HG03432 (cell line): Measurements from ENCODE around the gene PANK1.
"Not testable (repeated sequence)": the region's sequence is repeated elsewhere in the genome, so short reads cannot be mapped to it uniquely, and the experiment has no call there.

ENCODE experiments used
- ATAC-seq: cut with Tn5 transposase; IDR thresholded peaks from one replicate; pipeline ENCODE4 v1.9.1; 2021; ENCODE audit warnings: mild to moderate bottlenecking, moderate library complexity; ENCODE audit not compliant: unreplicated experiment

Gene PANK1

DNA sequence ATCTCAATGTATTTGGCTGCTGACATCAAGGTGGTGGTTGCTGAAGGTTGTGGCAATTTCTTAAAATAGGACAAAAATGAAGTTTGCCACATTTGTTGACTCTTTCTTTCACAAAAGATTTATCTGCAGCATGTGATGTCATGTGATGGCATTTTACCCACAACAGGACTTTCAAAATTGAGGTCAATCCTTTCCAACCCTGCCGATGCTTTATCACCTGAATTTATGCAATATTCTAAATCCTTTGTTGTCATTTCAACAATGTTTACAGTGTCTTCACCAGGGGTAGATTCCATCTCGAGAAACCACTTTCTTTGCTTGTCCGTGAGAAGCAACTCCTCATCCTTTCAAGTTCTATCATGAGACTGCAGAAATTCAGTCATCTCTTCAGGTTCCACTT lies 69.0 kb downstream of the PANK1 start:
- no peak for ATAC-seq

DNA sequence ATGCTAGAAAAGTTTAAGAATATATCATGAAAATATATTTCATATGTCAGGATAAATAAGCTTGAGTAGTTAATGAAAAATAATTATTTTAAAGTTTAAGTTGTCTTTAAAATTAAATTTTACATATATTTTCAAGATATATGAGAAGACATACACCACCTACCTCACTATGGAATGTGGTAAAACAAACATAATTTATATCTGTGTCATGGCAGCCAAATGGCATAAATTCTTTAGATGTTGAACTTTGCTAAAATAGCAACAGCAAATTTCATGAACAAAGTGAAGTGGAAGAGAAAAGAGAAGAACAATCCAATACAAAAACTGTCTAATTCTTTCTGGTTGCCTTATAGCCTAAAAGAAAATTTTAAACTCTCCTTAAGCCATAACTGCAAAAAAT lies 70.0 kb downstream of the PANK1 start:
- no peak for ATAC-seq

DNA sequence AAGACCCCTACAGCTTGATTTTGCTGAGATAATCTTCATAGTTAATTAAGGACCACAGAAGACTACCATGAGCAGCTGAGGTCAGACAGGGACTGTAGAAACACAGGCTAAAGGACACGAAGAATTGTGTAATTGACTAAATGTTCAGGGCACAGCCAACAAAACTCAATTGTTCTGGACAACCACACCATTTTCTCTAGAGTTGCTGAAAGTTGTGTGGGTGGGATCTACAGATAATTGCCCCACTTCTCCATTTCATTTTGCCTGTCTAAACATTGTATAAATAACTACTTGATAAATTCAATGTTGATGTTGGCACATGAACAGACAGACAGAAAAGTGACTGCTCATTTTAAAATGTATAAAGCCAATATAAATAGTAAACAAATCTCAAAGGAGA lies 70.7 kb downstream of the PANK1 start:
- no peak for ATAC-seq

DNA sequence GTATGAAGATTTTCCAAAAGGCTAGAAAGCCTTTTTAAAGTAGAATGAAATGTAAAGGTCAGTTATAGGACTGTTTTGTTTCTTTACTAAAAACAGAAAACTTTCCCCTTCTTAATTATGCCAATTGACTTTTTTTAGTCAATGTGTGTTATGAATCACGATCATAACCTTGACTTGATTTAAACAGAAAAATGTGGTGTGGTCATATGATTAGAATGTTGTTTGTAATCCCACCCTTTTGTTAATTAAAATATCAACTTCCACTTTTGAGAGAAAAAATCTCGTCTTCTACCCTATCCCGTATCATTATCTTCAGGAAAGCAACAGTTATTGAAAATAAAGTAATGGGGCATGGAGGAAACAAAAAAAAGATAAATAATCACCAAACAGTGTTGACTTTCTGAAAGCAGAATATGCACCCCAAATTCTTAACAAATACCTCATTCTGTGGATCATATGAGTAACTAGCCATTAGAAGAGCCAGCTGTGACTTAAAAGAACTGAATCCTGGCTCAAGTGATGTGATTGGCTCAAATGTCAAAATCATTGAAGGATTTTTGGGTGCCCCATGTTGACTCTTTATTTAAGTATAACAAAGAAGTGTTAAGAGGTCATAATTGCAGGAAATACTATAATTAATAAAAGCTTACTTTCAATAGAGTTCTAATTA lies 77.3 kb downstream of the PANK1 start:
- ATAC-seq = no peak

DNA sequence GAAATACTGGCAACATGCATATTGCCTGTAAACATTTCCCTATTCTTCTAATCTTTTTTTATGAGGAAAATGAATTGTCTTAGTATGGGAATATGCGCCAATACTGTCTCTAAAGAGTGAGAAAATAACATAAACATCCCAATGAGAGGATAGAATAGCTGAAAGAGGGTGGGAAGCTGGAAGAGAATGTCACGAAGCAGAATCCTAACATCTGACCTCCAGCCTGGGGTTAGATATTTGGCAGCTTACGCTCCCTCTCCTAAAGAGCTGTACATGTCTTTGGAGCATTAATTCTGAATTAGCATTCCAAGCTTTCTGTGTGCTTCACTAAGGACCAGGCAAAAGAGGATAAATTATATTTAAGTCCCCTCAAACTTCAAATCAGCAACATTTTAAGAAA lies 78.0 kb downstream of the PANK1 start:
- ATAC-seq = no peak

DNA sequence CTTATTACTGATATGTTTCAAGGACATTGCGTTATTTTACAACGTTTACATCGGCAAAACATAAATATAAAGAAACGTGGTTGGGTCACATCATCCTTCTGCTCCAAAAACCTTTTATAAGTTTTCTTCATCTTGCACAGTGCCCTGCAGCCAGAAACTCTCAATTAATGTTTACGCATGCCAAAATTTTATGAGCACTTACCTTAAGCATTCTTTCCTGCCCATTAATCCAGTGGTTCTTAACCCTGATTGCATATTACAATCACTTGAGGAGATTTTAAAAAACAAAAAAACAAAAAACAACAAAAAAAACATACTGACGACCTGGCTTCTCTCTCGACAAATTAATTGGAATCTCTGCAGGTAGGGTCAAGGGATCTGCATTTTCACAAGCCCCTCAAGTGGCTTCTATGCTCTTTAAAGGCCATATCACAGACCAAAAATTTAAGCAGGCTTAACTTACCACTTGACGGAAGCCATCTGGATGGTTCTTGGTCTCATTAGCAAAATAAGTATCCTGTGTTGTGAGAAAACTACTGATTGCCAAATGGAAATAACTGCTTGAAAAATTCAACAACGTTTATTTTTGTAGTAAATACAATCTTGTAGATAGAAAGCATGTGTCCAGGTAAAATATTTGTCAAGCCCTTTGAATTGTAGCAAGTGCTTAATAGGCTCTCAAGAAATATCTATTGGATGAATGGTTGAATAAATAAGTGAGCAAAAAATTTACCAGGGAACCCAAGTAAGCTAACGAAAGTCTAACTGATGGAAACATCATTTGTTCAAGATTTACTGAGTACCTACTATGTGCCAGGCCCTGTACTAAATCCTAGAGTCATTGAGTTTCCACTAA lies 78.7 kb downstream of the PANK1 start:
- no peak for ATAC-seq

DNA sequence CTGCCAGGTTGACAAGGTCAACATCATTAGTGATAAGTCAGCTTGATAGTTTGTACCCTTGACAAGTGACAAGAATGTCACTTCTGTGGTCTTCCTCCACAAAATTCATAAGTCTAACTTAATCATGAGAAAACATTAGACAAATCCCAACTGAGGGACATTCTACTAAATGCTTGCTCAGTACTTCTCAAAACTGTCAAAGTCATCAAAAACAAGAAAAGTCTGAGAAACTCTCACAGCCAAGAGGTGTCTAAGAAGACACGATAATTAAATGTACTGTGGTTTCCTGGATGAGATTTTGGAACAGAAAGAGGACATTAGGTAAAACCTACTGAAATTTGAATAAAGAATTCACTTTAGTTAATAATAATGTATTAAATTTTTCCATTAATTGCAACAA lies 79.9 kb downstream of the PANK1 start:
- ATAC-seq = no peak

DNA sequence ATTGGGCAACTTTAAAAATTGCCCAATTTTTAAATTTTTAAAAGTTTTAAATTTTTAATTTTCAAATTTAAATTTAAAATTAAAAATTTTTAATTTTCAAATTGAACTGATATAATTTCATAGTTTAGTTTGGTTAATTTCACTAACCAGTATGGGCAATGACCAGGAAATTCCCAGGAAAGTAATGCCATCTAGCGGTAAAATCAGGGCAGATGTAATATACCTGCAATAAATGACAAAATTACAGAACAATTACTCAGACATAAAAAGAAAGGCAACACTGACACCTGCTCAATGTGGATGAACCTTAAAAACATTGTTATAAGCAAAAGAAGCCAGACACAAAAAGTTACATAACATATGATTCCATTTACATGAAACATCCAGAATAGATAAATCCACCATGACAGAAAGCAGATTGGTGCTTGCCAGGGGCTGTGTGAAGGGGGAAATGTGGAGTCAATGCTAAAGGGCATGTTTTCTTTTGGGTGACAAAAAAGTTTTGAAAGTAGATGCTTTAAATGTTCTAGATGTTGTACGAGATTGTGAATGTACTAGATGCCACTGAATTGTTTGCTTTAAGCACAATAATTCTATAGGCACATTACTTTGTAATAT lies 81.1 kb downstream of the PANK1 start:
- peak; percentile 49 for ATAC-seq

DNA sequence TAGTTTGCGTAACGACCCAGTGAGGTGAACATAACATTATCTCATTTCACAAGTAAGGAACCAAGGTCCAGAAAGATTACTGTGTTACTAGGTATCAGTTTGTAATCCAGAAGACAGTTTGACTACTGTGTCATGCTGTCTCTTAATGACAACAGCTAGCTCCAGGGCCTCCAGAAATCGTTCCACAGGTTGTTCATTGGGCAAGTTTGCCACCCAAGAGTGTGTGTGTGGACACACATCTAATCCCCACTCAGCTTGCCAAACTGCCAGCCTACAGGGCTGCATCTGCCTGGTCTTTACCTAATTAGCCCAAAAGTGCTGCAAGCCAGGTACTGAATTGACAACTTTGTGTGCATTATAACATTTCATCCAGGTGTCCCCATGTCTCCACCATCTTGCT lies 81.7 kb downstream of the PANK1 start:
- no peak for ATAC-seq

DNA sequence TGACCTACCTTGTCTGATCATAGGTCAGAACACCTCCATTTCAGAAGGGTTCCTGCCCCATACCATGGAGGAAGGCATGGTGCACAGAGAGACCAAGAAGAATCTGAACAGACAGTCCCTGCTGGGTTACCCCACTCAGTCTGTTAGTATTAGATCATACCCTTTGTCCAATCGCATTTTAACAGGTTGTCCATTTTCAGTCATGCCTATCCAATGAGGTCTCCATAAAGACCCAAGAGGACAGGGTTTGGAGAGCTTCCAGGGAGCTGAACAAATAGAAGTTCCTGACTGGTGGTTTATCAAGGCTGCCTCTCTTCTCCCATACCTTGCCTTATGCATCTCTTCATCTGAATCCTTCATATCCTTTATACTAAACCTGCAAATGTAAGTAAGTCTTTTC lies 88.4 kb downstream of the PANK1 start:
- ATAC-seq = no peak

DNA sequence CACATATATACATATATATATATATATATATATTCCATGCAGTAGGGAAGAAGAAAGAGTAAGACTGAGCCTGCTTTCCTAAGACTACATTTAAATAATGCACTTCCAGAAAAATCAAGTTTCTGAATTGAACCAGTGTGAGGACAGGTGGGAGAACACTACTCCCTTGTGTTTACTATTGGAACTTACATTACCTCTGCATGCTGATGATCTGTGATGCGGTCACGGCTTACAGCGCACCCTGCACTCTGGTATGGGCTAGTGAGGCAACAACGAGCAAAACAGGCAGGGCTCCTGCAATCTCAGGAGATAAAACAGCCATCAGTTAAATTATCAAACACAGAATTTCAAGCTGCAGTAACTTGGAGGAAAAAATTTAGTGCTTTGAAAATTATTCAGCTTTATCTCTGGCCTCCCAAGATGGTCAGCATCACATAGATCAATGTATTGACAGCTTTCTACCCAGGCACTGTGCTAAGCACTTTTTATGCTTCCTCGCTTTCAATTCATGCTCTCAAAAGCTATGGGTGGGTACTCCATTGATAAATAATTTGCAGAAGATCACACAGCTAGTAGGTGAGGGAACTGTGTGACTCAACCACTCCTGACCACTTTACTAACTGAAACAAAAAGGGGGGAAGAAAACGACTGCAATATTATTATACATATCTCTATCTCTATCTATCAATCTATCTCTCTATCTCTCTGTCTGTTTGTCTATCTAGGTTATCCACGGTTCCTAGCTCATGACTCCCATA lies 89.2 kb downstream of the PANK1 start:
- no peak for ATAC-seq

DNA sequence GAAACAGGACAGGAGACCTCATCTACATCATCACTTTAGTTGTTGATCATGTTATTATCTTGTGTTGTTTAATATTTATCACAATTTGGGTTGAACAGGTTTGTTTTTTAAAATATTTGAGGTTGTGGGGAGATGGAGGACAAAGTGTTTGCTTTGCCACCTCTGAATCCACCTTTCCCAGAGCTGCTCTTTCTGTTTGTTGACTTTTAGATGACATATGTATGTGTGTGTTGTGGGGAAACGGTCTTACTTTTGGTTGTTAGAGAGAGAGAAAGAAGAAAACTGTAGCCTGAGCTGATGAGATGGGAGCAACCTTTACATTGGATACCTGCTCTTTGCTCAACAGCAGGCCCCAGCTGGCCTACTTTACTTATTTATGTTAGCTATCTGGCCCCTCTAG lies 90.6 kb downstream of the PANK1 start:
- ATAC-seq = no peak

DNA sequence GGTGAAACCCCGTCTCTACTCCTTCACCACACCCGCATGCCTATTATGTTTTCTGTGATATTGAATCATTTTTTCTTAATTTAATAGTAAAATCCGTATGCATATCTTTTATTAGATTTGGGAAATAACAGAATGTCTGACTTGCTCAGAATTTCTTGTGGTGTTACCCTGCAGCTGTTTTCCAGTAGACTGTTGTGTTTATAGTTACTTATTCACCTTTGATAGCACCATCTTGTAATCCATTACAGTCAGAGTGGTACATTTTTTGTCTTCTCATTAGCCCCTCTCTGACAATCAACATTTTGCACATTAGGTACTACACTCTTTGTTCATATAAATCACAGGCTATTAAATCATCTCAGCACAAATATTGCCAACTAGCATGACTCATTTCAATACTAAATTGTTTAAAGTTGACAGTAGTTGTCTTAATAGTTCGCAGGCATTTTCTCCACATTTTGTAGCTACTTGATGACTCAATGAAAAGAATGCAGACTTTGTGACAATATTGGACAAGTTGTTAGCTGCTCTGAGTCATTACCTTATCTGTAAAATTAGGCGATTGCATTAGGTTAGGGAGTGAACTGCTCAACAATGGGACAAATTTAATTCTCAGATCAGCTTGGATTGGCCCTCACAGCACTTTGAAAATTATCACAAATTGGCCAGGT lies 91.8 kb downstream of the PANK1 start:
- ATAC-seq = no peak

DNA sequence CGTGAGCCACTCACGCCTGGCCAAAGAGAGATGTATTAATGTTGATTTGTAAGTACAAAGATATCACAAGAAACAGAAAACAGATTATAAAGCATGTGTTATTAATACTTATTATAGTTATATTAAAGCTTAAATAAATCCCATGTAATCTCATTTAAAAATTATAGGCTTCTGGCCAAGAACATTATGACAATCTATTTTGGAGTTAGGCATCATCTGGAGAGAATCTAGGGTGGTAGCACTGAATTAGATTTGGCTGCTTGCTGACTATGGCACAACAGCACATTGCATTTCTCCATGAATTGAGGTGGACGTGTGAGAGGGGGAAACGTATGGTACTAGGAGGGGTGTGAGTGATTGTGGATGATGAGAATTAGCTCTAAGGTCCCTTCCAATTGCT lies 92.8 kb downstream of the PANK1 start:
- no peak for ATAC-seq

DNA sequence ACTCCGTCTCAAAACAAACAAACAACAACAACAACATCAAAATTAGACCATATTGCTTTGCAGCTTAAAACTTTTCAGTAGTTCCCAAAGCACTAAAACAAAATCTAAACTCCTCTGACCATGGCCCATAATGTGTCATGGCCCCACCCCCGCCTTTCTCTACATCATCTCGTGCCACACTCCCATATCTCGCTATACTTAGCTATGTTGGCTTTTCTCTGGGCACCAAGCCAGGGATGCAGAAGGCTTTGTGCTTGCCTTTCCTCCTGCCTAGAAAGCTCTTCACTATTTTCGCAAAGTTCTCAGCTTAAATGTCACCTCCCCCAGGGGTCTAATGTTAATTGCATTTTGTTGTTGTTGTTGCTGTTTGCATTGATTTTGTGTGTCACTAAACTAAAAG lies 94.5 kb downstream of the PANK1 start:
- no peak for ATAC-seq

DNA sequence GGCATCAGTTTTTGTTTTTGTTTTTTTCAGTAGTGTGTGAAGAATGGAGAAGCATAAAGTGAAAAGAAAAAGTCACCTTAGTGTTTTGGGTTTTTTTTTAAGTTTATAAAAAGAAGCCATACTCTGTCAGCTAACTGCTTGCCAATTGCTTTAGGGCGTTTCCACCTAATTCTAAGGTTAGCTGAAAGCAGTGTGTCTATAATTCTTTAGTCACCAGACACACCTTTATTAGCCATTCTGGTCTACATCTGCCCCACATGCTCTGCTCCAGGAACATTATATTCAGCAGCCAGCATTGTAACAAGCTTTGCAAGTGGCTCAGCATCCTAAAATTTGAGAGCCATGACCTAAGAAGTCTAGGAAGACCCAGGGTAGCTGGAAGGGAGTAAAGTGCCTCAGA lies 95.5 kb downstream of the PANK1 start:
- no peak for ATAC-seq

DNA sequence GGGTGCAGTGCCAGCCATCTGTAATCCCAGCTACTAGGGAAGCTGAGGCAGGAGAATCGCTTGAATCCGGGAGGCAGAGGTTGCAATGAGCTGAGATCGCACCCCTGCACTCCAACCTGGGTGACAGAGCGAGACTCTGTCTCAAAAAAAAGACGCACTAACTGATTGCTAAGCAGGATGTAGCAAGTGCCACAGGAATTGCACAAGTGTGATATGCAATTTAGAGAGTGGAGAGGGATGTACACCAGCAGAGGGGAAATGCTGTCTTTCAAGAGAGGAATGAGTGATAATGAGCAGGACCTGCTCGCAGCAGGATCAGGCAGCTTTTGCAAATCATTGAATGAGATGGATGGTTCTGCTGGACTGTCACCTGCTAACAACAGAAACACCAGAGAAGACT lies 96.4 kb downstream of the PANK1 start:
- ATAC-seq = no peak

DNA sequence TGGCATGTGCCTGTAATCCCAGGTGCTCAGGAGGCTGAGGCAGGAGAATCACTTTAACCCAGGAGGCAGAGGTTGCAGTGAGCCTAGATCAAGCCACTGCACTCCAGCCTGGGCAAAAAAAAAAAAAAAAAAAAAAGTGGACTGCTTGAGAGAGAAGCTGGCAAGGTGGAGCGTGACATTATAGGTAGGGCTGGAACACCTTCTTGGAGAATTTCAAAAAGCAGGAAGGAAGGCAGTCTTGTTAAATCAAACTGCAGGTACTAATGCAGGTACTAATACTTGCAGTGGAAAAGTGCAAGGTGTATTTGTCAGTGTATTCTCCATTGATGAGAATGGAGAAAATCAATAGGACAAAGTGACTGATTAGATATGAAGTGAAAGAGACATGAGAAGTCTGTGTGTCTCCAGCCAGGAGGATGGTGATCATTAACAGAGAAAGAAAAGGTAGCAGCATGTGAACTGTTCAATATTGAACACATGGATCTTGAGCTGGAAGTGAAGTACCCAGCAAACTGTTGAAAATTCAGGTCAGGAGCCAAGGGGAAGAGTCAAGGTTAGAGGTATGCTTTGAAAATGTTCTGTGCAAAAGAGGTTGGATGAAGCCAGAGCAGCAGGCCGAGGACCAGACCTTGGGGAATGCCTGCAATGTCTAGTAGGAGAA lies 97.1 kb downstream of the PANK1 start:
- no peak for ATAC-seq

DNA sequence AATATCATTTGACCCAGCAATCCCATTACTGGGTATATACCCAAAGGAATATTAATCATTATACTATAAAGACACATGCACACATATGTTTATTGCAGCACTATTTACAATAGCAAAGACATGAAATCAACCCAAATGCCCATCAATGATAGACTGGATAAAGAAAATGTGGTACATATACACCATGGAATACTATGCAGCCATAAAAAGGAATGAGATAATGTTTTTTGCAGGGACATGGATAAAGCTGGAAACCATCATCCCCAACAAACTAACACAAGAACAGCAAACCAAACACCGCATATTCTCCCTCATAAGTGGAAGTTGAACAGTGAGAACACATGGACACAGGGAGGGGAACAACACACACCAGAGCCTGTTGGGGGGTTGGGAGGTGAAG lies 98.4 kb downstream of the PANK1 start:
- not testable (repeated sequence) for ATAC-seq

DNA sequence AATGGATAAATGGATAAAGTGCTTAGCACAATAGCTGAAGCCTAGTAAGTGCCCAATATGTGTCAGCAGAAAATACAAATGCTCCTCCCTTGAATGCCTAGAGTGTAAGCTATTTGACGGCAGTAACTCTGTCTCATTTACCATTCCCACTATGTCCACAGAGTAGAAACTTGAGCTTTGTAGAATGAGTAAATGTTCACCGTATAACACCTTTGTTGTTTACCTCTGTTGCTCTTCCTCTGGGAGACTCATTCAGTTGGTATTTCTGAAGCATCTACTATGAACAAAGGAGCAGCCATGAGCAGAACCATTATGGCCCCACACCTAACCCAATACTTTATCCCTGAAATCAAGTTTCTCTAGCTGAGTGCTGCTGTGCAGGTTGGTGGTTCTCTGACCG lies 101.2 kb downstream of the PANK1 start:
- no peak for ATAC-seq
